ENCODE measurements around the gene BAIAP3.

DNA sequence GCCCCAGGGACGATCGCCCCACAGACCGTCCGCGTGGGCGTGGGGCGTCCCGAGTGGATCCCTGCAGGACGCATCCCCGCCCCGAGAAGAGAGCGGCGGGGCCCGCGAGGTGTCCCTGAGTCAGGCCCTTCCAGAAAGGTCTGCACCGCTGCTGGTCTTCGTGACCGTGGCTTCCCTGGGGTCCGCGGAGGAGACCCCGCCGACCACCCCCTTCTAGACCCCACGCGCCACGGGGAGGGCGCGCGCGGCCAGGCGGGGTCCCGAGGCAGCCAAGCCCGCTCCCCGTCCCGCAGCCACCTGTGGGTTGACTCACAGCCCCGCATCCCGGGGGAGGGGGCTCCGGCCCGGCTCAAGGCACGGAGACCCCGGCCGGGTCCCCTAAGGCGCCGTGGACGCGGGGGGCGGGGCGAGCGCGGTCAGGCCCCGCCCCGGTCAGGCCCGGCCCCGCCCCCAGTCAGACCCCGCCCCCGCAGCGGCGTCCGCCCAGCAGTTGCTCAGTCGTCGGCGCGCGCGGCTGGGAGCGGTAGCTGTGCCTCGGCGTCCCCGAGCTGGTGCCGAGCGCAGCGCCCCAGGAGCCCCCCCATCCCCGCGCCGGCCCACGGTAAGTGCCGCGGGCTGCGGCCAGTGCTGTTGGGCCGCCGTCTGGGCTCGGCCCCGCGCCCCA lies at the start of gene BAIAP3:
- TF ChIP-seq CTCF (IDR thresholded peaks at IDR 0.05) (no peak), EP300 (IDR thresholded peaks at IDR 0.05) (no peak)
